GM12878 (cell line): Measurements from ENCODE around the gene MSH5. TPM values are rescaled to one million over a fixed set of nuclear protein-coding genes. Genes with fewer than 3 reads are reported as not detected.

Experiments
- ATAC-seq: fragments of 200-7000 bp; cut with Tn5 transposase; 3 replicates; pipeline ENCODE4 v1.9.1; 2020; ENCODE audit warnings: mild to moderate bottlenecking, moderate library complexity
- BruUV-seq: library from RNA; stranded (reverse); fragments of 400-500 nt; replicated peaks from 2 replicates; lab custom pipeline; 2021; lab: Mats Ljungman, UMichigan
- CTCF ChIA-PET: fragments of 300-600 bp; sonication (Branson Sonifier 250); formaldehyde crosslinking; extraction: SDS; loops from one replicate; lab custom pipeline; 2021; ENCODE audit warnings: inconsistent platforms; lab: Yijun Ruan, JAX
- POLR2A ChIA-PET: fragments of 350-600 bp; formaldehyde crosslinking; extraction: SDS; loops from one replicate; lab custom pipeline; 2021; ENCODE audit warnings: inconsistent platforms; lab: Charles Lee
- RAD21 ChIA-PET: fragments of 300-600 bp; sonication (Branson Sonifier 250); formaldehyde crosslinking; loops from one replicate; lab custom pipeline; 2023; ENCODE audit warnings: antibody characterized with exemption; ENCODE audit not compliant: unreplicated experiment; lab: Charles Lee
- SMC1A ChIA-PET: fragments of 300-600 bp; sonication (Branson Sonifier 250); formaldehyde crosslinking; loops from one replicate; lab custom pipeline; 2023; ENCODE audit not compliant: unreplicated experiment, uncharacterized antibody; lab: Charles Lee
- DNase-seq: peaks from one replicate; pipeline ENCODE4 v3.0.0-alpha.2; 2011; ENCODE audit warnings: low read depth, low spot score
- FAIRE-seq: peaks from 3 replicates; lab custom pipeline; 2011; peaks lifted over from hg19 to GRCh38; lab: Jason Lieb, UNC
- H2AFZ ChIP-seq: 2 replicates; pipeline ENCODE4 v1.6.0; 2011; ENCODE audit warnings: low read depth, low read length, control low read depth; ENCODE audit not compliant: control insufficient read depth
- H3K27ac ChIP-seq: 2 replicates; pipeline ENCODE4 v1.5.1; 2011; ENCODE audit warnings: control low read depth; ENCODE audit not compliant: control insufficient read depth, insufficient read depth
- H3K27me3 ChIP-seq, 2 experiments: replicated peaks in 1 of 2; 2 replicates each; pipeline versions ENCODE4 v1.6.0 to v1.6.1; 2011; ENCODE audit warnings: low read length in 1 of 2; ENCODE audit not compliant: control insufficient read depth in 2 of 2, insufficient read depth in 2 of 2
- H3K36me3 ChIP-seq, 2 experiments: 2 replicates each; pipeline ENCODE4 v1.5.1; 2011; ENCODE audit warnings: low read length in 1 of 2; ENCODE audit not compliant: control insufficient read depth in 2 of 2, insufficient read depth in 2 of 2
- H3K4me1 ChIP-seq: 2 replicates; pipeline ENCODE4 v1.6.1; 2011; ENCODE audit warnings: mild to moderate bottlenecking, low read length, moderate library complexity, mixed read lengths; ENCODE audit not compliant: control insufficient read depth, insufficient read depth
- H3K4me2 ChIP-seq: 2 replicates; pipeline ENCODE4 v1.6.0; 2011; ENCODE audit warnings: control low read depth; ENCODE audit not compliant: control insufficient read depth, insufficient read depth
- H3K4me3 ChIP-seq: fragments of 200-600 bp; sonication (generic); 2 replicates; pipeline ENCODE4 v1.5.1; 2016
- H3K79me2 ChIP-seq: 2 replicates; pipeline ENCODE4 v1.6.0; 2011; ENCODE audit warnings: low read length; ENCODE audit not compliant: control insufficient read depth, insufficient read depth
- H3K9ac ChIP-seq: 2 replicates; pipeline ENCODE4 v1.8.0; 2011; ENCODE audit warnings: low read length, control low read depth, mixed read lengths; ENCODE audit not compliant: control insufficient read depth, insufficient read depth
- H3K9me3 ChIP-seq: replicated peaks from 3 replicates; pipeline ENCODE4 v1.5.1; 2011; ENCODE audit warnings: mild to moderate bottlenecking, low read length; ENCODE audit not compliant: control insufficient read depth, insufficient read depth
- H4K20me1 ChIP-seq: 2 replicates; pipeline ENCODE4 v1.6.0; 2011; ENCODE audit not compliant: control insufficient read depth, insufficient read depth
- EED ChIP-seq: sonication (generic); IDR thresholded peaks from 2 replicates; pipeline ENCODE4 v1.6.1; 2016; ENCODE audit warnings: antibody characterized with exemption, low read depth
- FOXM1 ChIP-seq: IDR thresholded peaks from 2 replicates; pipeline ENCODE4 v1.6.1; 2012; ENCODE audit warnings: low read depth, mild to moderate bottlenecking, inconsistent platforms, low read length, moderate library complexity
- KLF5 ChIP-seq: fragments of 450-650 bp; IDR thresholded peaks from 2 replicates; pipeline ENCODE4 v1.6.1; 2014; ENCODE audit warnings: mild to moderate bottlenecking; ENCODE audit not compliant: partially characterized antibody
- NR2C1 ChIP-seq: fragments of 450-650 bp; IDR thresholded peaks from 2 replicates; pipeline ENCODE4 v1.6.1; 2017; ENCODE audit warnings: antibody characterized with exemption, mild to moderate bottlenecking, moderate library complexity
- SIX5 ChIP-seq: IDR thresholded peaks from 2 replicates; pipeline ENCODE4 v1.6.1; 2011; ENCODE audit warnings: mild to moderate bottlenecking, low read depth, low read length, moderate library complexity; ENCODE audit not compliant: severe bottlenecking
- SREBF2 ChIP-seq: IDR thresholded peaks from 2 replicates; pipeline ENCODE4 v1.6.1; 2012; ENCODE audit warnings: mild to moderate bottlenecking, low read length
- STAT3 ChIP-seq: IDR thresholded peaks from 2 replicates; pipeline ENCODE4 v1.6.1; 2011; ENCODE audit warnings: low read depth, low read length, improper control_type of control experiment
- WGBS: methylation state at CpG from one replicate; pipeline ENCODE4 v1.1.6; 2016; ENCODE audit warnings: low lambda C conversion rate; ENCODE audit not compliant: insufficient replicate concordance, insufficient coverage; ENCODE audit errors: missing lambda C conversion rate; 5-methylcytosine and 5-hydroxymethylcytosine counted together
- in situ Hi-C: fragments of 300-500 bp; cut with MboI; formaldehyde crosslinking; loops from 9 replicates; pipeline ENCODE4 v1.14.3; 2018; ENCODE audit warnings: mixed read lengths
- intact Hi-C: fragments of 100-400 bp; cut with micrococcal nuclease; formaldehyde crosslinking; loops from one replicate; pipeline ENCODE4 v1.14.2; 2022; ENCODE audit not compliant: unreplicated experiment
- polyA plus RNA-seq, 11 experiments: library from polyadenylated mRNA; depleted of rRNA in 4 of 11; unstranded in 6 of 11; stranded (reverse) in 5 of 11; fragments of >200 nt; fragmentation: Nextera tagmentation in 4 of 11; fragmentation: Illumina TruSeq in 1 of 11; extraction: Ambion mirVana in 4 of 11; extraction: Trizol in 1 of 11; gene quantifications; 1 replicate in 1 of 11; 2 replicates in 10 of 11; pipeline versions ENCODE4 v1.2.1 to v1.2.3, GENCODE V29; 2011 to 2016; ENCODE audit warnings: inconsistent platforms in 2 of 11, missing spikeins in 2 of 11, low read depth in 1 of 11
- total RNA-seq, 4 experiments: library from RNA; depleted of rRNA in 3 of 4; stranded (reverse); fragments of >200 nt in 3 of 4; fragmentation: Illumina TruSeq in 1 of 4; extraction: Trizol in 1 of 4; gene quantifications; 2 replicates each; pipeline versions ENCODE4 v1.2.1 to v1.2.3, GENCODE V29; 2013 to 2021
- TF ChIP-seq, protein P1 (sequence below), 3 experiments: IDR thresholded peaks in 2 of 3; conservative IDR thresholded peaks in 1 of 3; 2 replicates each; pipeline ENCODE4 v1.5.1; 2011; ENCODE audit warnings: low read depth in 3 of 3, low read length in 3 of 3, mild to moderate bottlenecking in 3 of 3, control low read depth in 2 of 3, moderate library complexity in 2 of 3, inconsistent platforms in 1 of 3, mixed read lengths in 1 of 3; ENCODE audit not compliant: control insufficient read depth in 2 of 3, insufficient read depth in 1 of 3; ENCODE audit errors: extremely low read depth in 1 of 3
- TF ChIP-seq, protein P2 (sequence below): fragments of 150-350 bp; IDR thresholded peaks from 2 replicates; pipeline ENCODE4 v1.6.1; 2016; ENCODE audit warnings: low read depth, low read length

Gene MSH5
- total and polyA plus RNA-seq, 10 of the 15 experiments (the other 5 are each of a cell fraction or from before 2014, with no cell fraction given) = 9.1 to 52.7 (median 30.0) TPM

DNA sequence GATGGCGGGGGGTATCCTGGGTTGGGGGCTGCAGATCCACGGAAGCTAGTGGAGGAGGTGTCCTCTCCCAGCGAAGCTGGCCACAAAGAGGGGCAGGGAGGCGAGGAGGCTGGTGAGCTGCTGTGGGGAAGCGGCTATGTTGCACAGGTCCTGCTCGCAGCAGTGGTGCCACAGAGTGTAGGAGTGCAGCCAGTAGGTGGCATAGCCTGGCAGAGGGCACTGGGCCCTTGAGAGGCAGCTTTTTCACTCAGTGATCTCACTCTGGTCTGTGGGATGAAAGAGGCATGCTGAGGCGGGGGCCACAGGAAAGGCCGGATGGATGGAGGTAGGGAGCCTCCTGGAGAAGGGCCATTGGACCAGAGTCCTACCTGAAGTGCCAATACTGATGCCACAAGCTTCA, 27.5 kb upstream of the MSH5 start:
- DNase-seq (no peak), ATAC-seq (peak; percentile 81), FAIRE-seq (no peak)
- no peaks in the 10 kb centered on the region for H3K9me3 ChIP-seq
- TF ChIP-seq, protein P1, sequence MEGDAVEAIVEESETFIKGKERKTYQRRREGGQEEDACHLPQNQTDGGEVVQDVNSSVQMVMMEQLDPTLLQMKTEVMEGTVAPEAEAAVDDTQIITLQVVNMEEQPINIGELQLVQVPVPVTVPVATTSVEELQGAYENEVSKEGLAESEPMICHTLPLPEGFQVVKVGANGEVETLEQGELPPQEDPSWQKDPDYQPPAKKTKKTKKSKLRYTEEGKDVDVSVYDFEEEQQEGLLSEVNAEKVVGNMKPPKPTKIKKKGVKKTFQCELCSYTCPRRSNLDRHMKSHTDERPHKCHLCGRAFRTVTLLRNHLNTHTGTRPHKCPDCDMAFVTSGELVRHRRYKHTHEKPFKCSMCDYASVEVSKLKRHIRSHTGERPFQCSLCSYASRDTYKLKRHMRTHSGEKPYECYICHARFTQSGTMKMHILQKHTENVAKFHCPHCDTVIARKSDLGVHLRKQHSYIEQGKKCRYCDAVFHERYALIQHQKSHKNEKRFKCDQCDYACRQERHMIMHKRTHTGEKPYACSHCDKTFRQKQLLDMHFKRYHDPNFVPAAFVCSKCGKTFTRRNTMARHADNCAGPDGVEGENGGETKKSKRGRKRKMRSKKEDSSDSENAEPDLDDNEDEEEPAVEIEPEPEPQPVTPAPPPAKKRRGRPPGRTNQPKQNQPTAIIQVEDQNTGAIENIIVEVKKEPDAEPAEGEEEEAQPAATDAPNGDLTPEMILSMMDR (IDR thresholded peaks at IDR 0.05 in 2 of 3, conservative IDR thresholded peaks at IDR 0.05 in 1 of 3; ENCODE audit: control insufficient read depth in 2 of 3, extremely low read depth in 1 of 3, insufficient read depth in 1 of 3, low read depth in 3 of 3, low read length in 3 of 3) = peak; percentile 7 to 10 (median 9); a peak in 2 of 6 replicates
- no peak for TF ChIP-seq EED
- ChIA-PET RAD21 (interaction anchor here (1.2 kb wide), 1 partner anchor 32 kb away, joined by 4 read pairs; the partner anchor contains the start of gene LY6G5C), POLR2A (interaction anchor here (1.0 to 1.1 kb wide), 2 partner anchors 9 kb away, joined by 3 read pairs; partner anchors contain the start of genes ABHD16A and LY6G6C), SMC1A (no interaction called here), CTCF (interaction anchor here (0.7 to 2.9 kb wide), 4 partner anchors 9 to 57 kb away, joined by 3 to 14 read pairs (median 5); partner anchors contain the start of gene ABHD16A)
- H2AFZ ChIP-seq = no peak overlapping the region
- H3K79me2 ChIP-seq = no peaks in the 10 kb centered on the region
- no peaks in the 10 kb centered on the region for H3K4me1 ChIP-seq
- H3K4me3 ChIP-seq = no peak overlapping the region
- intact Hi-C loops = no loop called here
- H3K4me2 ChIP-seq = no peak overlapping the region
- H4K20me1 ChIP-seq = no peaks in the 10 kb centered on the region
- WGBS = 20% methylated on average over 8 of the region's 8 CpGs
- peaks cover 0 to 2% of the 10 kb centered on the region in 2 experiments; a peak in 3 of 4 replicates for H3K27me3 ChIP-seq
- H3K9ac ChIP-seq = no peak overlapping the region
- no peaks in the 10 kb centered on the region for H3K36me3 ChIP-seq
- no TSS peak for BruUV-seq
- H3K27ac ChIP-seq = no peak overlapping the region
- in situ Hi-C loops = no loop called here

GRCh38 chr6:31713465-31713864, 26.3 kb upstream of the MSH5 start:
- Histone ChIP-seq H3K4me2 (no peak overlapping the region), H3K4me3 (no peak overlapping the region), H3K4me1 (no peaks in the 10 kb centered on the region), H3K36me3 (no peaks in the 10 kb centered on the region), H4K20me1 (no peaks in the 10 kb centered on the region), H2AFZ (no peak overlapping the region), H3K9ac (no peak overlapping the region), H3K27ac (no peak overlapping the region), H3K79me2 (no peaks in the 10 kb centered on the region), H3K27me3 (peaks cover 0 to 2% of the 10 kb centered on the region in 2 experiments; a peak in 3 of 4 replicates), H3K9me3 (no peaks in the 10 kb centered on the region)
- SMC1A ChIA-PET = interaction anchor here (0.6 kb wide), 1 partner anchor 56 kb away, joined by 3 read pairs; no protein-coding TSS in a partner anchor
- WGBS = 0% methylated on average over 4 of the region's 4 CpGs
- no peak for ATAC-seq
- POLR2A ChIA-PET = interaction anchor here (0.6 kb wide), 1 partner anchor 85 kb away, joined by 5 read pairs; no protein-coding TSS in a partner anchor
- BruUV-seq = no TSS peak
- no peak for DNase-seq
- intact Hi-C loops = no loop called here
- FAIRE-seq = no peak
- RAD21 ChIA-PET = interaction anchor here (1.2 kb wide), 1 partner anchor 33 kb away, joined by 4 read pairs; the partner anchor contains the start of gene LY6G5C
- in situ Hi-C loops = no loop called here
- CTCF ChIA-PET = interaction anchor here (0.8 to 2.9 kb wide), 4 partner anchors 10 to 57 kb away, joined by 3 to 14 read pairs (median 4); partner anchors contain the start of gene MPIG6B
- TF ChIP-seq FOXM1 (no peak), STAT3 (no peak), KLF5 (no peak), SREBF2 (no peak), SIX5 (no peak), NR2C1 (no peak)
- TF ChIP-seq, protein P2, sequence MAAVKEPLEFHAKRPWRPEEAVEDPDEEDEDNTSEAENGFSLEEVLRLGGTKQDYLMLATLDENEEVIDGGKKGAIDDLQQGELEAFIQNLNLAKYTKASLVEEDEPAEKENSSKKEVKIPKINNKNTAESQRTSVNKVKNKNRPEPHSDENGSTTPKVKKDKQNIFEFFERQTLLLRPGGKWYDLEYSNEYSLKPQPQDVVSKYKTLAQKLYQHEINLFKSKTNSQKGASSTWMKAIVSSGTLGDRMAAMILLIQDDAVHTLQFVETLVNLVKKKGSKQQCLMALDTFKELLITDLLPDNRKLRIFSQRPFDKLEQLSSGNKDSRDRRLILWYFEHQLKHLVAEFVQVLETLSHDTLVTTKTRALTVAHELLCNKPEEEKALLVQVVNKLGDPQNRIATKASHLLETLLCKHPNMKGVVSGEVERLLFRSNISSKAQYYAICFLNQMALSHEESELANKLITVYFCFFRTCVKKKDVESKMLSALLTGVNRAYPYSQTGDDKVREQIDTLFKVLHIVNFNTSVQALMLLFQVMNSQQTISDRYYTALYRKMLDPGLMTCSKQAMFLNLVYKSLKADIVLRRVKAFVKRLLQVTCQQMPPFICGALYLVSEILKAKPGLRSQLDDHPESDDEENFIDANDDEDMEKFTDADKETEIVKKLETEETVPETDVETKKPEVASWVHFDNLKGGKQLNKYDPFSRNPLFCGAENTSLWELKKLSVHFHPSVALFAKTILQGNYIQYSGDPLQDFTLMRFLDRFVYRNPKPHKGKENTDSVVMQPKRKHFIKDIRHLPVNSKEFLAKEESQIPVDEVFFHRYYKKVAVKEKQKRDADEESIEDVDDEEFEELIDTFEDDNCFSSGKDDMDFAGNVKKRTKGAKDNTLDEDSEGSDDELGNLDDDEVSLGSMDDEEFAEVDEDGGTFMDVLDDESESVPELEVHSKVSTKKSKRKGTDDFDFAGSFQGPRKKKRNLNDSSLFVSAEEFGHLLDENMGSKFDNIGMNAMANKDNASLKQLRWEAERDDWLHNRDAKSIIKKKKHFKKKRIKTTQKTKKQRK = no peak
